ENCODE data around the gene NPIPA1. TPM values are rescaled to one million over a fixed set of nuclear protein-coding genes. Genes with fewer than 3 reads are reported as not detected.
"Not testable (repeated sequence)": the region's sequence is repeated elsewhere in the genome, so short reads cannot be mapped to it uniquely, and the experiment has no call there.

NPIPA1 gene
- total and polyA plus RNA-seq, 2 experiments from 2014 or later: 40.3 to 60.9 TPM

DNA sequence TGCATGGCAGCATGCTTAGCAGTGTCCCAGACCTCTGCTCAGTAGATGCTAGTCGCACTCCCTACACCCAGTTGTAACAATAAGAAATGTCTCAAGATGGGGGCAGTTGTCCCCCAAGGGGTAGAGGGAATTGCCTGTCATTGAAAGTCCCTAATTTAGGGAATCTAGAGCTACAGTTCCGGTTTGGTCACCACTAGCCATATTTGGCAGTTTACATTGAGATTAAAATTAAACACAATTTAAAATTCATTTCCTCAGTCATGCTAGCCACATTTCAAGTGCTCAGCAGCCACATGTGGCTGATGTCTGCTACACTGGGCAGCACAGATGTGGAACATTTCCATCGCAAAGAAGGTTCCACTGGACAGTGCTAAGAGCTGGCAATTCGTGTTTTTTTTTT is 41.7 kb downstream of the NPIPA1 start:
- not testable (repeated sequence) for H3K4me1 ChIP-seq (ENCODE audit: low read depth); DNase-seq (ENCODE audit: low read depth in 1 of 2, low spot score in 1 of 2); H3K4me3 ChIP-seq; H3K27ac ChIP-seq; H3K9me3 ChIP-seq (ENCODE audit: low read depth); H3K27me3 ChIP-seq; H3K36me3 ChIP-seq

DNA sequence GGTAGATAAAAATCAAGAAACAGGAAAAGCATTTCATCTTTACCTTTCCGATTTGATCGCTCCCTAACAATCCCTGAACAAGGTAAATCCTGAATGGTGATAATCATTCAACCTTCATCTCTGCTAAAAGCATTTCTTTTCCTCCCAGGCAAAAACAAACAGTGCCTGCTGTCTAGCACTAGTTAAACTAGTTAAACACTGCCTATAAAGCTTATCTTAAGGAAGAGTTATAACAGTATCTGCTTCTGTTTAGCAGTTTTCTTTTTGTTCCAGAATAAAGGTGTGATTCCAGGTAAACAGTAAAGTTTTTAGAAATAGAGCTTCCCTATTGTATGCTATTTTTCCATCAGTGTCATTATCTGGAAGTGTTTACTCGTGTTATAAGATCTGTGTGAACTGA is 44.0 kb downstream of the NPIPA1 start:
- not testable (repeated sequence) for H3K27me3 ChIP-seq; H3K36me3 ChIP-seq; H3K27ac ChIP-seq; H3K9me3 ChIP-seq (ENCODE audit: low read depth); H3K4me1 ChIP-seq (ENCODE audit: low read depth); DNase-seq (ENCODE audit: low read depth in 1 of 2, low spot score in 1 of 2); H3K4me3 ChIP-seq

DNA sequence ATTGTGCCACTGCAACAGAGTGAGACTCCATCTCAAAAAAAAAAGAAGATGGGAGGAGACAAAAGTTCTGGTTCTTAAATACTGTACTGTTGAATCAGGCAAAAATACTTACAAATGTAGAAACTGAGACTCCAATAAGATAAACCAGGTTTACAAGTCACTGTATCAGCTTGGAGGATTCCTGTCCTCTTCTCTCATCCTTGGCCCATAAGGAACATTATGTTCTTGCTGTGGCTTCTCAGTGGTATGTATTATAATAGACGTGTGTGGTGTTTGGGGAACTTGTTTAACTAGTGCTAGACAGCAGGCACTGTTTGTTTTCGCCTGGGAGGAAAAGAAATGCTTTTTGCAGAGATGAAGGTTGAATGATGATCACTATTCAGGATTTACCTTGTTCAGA is 45.3 kb downstream of the NPIPA1 start:
- H3K27me3 ChIP-seq; H3K36me3 ChIP-seq; H3K9me3 ChIP-seq (ENCODE audit: low read depth); DNase-seq (ENCODE audit: low read depth in 1 of 2, low spot score in 1 of 2); H3K27ac ChIP-seq; H3K4me1 ChIP-seq (ENCODE audit: low read depth); H3K4me3 ChIP-seq: not testable (repeated sequence)

DNA sequence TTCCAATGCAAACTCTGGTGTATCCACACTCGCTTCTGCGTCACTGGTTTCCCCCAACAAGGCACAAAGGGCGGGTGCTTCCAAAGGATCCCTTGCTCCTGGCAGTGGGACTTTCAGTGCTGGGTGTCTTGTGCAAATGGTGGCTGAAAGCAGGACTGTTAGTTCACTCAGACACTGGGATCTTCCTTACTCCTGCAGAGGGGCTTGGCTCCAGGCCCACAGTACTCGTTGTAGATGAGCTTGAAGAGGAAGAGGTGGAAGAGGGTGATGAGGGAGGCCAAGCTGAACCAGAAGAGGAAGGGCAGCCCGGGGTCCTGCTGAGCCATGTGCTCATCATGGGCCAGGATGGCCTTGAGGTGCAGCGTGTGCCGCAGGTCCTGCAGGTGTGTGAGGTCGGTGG is 50.8 kb downstream of the NPIPA1 start:
- H3K9me3 ChIP-seq (ENCODE audit: low read depth); H3K36me3 ChIP-seq; H3K27ac ChIP-seq; H3K4me3 ChIP-seq; H3K27me3 ChIP-seq; DNase-seq (ENCODE audit: low read depth in 1 of 2, low spot score in 1 of 2); H3K4me1 ChIP-seq (ENCODE audit: low read depth): not testable (repeated sequence)

DNA sequence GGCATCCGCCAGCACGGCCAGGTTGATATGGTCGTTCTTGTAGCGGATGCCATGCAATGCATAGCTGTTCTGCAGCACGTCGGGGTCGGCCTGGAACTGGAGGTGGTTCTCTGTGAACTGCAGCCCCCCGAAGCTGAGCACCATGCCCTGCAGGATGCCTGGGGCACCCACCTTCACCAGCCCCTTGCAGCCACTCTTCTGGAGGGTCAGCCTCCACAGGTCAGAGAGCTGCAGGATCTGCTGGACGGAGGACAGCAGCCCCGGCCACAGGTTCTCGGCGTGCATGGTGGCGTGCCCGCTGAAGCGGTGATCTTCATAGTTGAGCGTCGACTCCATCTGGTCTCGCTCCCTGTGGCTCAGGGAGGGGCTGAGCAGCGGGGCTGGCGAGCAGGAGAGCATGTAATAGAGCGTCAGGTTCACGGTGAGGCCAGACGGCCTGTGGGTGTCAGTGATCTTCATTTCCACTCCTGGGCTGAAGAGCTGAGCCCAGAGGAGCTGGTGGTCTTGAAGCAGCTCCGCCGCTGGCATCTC is 51.5 kb downstream of the NPIPA1 start:
- not testable (repeated sequence) for H3K4me1 ChIP-seq (ENCODE audit: low read depth); H3K4me3 ChIP-seq; H3K36me3 ChIP-seq; H3K9me3 ChIP-seq (ENCODE audit: low read depth); H3K27me3 ChIP-seq; DNase-seq (ENCODE audit: low read depth in 1 of 2, low spot score in 1 of 2); H3K27ac ChIP-seq

DNA sequence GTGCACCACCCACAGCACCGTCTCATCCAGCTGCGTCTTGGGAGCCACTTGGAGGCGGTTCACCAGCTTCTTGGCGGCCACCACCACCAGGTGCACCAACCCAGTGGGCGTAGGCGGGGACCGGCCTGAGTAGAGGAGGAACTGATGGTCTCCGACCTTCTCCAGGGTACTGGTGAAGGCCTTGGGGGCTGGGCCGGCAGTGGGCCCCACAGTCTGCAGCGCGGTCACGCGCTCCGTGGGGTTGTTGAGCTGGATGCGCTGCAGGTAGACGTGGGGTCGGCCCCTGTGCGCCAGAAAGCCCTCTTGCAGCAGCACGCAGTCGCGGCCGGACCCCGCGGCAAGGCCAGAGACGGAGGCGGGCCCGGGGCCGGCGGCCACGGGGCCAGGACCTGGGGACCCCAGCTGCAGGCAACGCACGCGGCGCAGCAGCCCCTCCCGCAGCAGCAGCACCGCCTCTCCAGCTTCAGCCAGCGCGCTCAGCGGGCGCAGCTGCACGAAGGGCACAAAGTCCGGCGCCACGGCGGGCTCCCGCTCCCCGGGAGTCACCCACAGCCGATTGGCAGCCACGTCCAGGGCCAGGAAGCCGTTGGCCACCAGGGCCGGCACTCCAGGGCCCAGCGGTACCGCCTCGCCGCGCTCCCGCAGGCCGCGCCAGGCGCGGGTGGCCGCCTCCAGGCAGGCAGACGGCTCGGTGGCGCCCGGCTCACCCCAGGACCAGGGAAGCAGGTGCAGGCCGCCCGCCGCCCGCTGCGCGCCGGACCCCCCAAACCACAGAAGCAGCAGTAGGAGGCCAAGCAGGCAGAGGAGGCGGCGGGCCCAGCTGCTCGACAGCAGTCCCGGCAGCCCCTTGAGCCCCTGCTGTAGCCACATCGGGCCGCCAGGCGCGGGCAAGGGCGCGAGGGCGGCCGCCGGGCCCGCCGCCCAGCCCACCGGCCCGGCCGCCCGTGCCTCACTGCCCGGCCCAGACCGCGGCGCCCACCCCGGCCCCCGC is 52.3 kb downstream of the NPIPA1 start:
- not testable (repeated sequence) for H3K9me3 ChIP-seq (ENCODE audit: low read depth); DNase-seq (ENCODE audit: low read depth in 1 of 2, low spot score in 1 of 2); H3K27ac ChIP-seq; H3K4me3 ChIP-seq; H3K36me3 ChIP-seq; H3K4me1 ChIP-seq (ENCODE audit: low read depth); H3K27me3 ChIP-seq

DNA sequence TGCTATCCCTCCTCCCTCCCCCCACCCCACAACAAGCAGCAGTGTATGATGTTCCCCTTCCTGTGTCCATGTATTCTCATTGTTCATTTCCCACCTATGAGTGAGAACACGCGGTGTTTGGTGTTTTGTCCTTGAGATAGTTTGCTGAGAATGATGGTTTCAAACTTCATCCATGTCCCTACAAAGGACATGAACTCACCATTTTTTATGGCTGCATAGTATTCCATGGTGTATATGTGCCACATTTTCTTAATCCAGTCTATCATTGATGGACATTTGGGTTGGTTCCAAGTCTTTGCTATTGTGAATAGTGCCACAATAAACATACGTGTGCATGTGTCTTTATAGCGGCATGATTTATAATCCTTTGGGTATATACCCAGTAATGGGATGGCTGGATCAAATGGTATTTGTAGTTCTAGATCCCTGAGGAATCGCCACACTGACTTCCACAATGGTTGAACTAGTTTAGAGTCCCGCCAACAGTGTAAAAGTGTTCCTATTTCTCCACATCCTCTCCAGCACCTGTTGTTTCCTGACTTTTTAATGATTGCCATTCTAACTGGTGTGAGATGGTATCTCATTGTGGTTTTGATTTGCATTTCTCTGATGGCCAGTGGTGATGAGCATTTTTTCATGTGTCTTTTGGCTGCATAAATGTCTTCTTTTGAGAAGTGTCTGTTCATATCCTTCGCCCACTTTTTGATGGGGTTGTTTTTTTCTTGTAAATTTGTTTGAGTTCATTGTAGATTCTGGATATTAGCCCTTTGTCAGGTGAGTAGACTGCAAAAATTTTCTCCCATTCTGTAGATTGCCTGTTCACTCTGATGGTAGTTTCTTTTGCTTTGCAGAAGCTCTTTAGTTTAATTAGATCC is 56.3 kb downstream of the NPIPA1 start:
- not testable (repeated sequence) for H3K4me3 ChIP-seq; DNase-seq (ENCODE audit: low read depth in 1 of 2, low spot score in 1 of 2); H3K9me3 ChIP-seq (ENCODE audit: low read depth); H3K27me3 ChIP-seq; H3K36me3 ChIP-seq; H3K4me1 ChIP-seq (ENCODE audit: low read depth); H3K27ac ChIP-seq

DNA sequence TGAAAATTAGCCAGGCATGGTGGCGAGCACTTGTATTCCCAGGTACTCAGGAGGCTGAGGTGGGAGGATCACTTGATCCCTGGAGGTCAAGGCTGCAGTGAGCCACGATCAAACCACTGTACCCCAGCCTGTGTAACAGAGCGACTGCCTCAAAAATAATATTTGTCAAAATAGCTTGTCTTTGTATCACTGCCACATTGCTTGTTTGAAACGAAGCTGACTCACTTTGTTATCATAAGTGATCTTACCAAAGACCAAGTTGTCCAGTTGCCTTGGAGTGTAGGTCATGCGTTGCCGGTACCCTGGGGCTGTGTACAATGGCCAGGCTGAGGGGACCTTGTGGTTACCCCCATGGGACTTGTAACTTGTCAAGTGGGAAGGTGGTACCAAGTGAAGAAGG is 59.5 kb downstream of the NPIPA1 start:
- H3K27me3 ChIP-seq; H3K4me3 ChIP-seq; DNase-seq (ENCODE audit: low read depth in 1 of 2, low spot score in 1 of 2); H3K9me3 ChIP-seq (ENCODE audit: low read depth); H3K27ac ChIP-seq; H3K4me1 ChIP-seq (ENCODE audit: low read depth): not testable (repeated sequence)
- peaks cover 25% of the 10 kb centered on the region for H3K36me3 ChIP-seq

DNA sequence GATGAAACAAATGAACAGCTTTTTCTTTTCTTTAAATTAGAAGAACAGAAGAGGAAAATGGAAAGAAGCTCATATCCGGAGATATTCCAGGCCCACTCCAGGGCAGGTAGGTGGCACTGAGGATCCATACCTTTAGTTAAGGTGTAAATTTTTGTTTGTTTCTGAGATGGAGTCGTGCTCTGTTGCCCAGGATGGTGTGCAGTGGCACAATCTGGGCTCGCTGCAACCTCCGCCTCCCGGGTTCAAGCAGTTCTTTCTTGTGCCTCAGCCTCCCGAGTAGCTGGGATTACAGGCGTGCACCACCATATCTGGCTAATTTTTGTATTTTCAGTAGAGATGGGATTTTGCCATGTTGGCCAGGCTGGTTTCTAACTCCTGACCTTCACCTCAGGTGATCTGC is 61.1 kb downstream of the NPIPA1 start:
- not testable (repeated sequence) for H3K4me3 ChIP-seq; DNase-seq (ENCODE audit: low read depth in 1 of 2, low spot score in 1 of 2); H3K9me3 ChIP-seq (ENCODE audit: low read depth); H3K27ac ChIP-seq; H3K27me3 ChIP-seq; H3K4me1 ChIP-seq (ENCODE audit: low read depth)
- peaks cover 25% of the 10 kb centered on the region for H3K36me3 ChIP-seq

DNA sequence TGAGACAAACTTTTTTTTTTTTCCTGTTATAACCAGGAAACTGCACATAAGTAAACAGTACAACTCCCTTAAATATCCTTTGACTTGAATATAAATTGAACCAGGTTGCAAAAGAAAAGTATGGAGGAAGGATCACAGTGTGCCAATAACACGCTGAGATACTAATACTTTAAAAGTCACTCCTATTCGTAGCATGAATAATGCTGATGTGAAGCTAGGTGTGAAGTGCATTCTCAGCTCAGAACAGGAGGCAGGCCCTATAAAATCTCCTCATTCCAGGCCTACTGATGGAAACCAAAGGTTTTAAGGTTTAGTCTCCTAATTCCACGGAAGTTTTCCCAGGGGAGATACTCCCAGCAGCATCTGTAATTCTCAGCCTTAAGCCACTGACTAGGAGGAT is 62.6 kb downstream of the NPIPA1 start:
- H3K9me3 ChIP-seq (ENCODE audit: low read depth); H3K27me3 ChIP-seq; H3K4me3 ChIP-seq; H3K4me1 ChIP-seq (ENCODE audit: low read depth); H3K27ac ChIP-seq; DNase-seq (ENCODE audit: low read depth in 1 of 2, low spot score in 1 of 2): not testable (repeated sequence)
- peaks cover 25% of the 10 kb centered on the region for H3K36me3 ChIP-seq

Other genes with a start within 250 kb of the NPIPA1 start
- gene PLA2G10, start 243.1 kb upstream of the NPIPA1 start, total RNA-seq: 0.18 TPM in 1 of 2 replicates, not detected in the other
- 1.1 TPM in 1 of 2 replicates, not detected in the other for gene PLA2G10, start 243.1 kb upstream of the NPIPA1 start, polyA plus RNA-seq
- 0.28 and 2.2 TPM in 2 replicates for gene NPIPA3, start 234.0 kb upstream of the NPIPA1 start, total RNA-seq
- not detected in 2 replicates for gene NPIPA3, start 234.0 kb upstream of the NPIPA1 start, polyA plus RNA-seq
- 1.3 and 2.1 TPM in 2 replicates for gene NPIPA2, start 194.9 kb upstream of the NPIPA1 start, total RNA-seq
- gene NPIPA2, start 194.9 kb upstream of the NPIPA1 start, polyA plus RNA-seq: 2.4 and 4.0 TPM in 2 replicates
- gene NOMO1, start 103.7 kb upstream of the NPIPA1 start, total RNA-seq: 79.3 and 87.2 TPM in 2 replicates
- 93.0 and 119 TPM in 2 replicates for gene NOMO1, start 103.7 kb upstream of the NPIPA1 start, polyA plus RNA-seq
- 73.8 and 77.6 TPM in 2 replicates for gene PDXDC1, start 37.6 kb downstream of the NPIPA1 start, total RNA-seq
- 84.6 and 99.8 TPM in 2 replicates for gene PDXDC1, start 37.6 kb downstream of the NPIPA1 start, polyA plus RNA-seq
- gene NTAN1, start 118.6 kb downstream of the NPIPA1 start, total RNA-seq: 33.4 and 41.0 TPM in 2 replicates
- 42.7 and 68.6 TPM in 2 replicates for gene NTAN1, start 118.6 kb downstream of the NPIPA1 start, polyA plus RNA-seq
- gene RRN3, start 156.8 kb downstream of the NPIPA1 start, total RNA-seq: 19.1 and 23.2 TPM in 2 replicates
- 15.1 and 22.6 TPM in 2 replicates for gene RRN3, start 156.8 kb downstream of the NPIPA1 start, polyA plus RNA-seq